ENCODE data around the gene PDGFRA.

DNA sequence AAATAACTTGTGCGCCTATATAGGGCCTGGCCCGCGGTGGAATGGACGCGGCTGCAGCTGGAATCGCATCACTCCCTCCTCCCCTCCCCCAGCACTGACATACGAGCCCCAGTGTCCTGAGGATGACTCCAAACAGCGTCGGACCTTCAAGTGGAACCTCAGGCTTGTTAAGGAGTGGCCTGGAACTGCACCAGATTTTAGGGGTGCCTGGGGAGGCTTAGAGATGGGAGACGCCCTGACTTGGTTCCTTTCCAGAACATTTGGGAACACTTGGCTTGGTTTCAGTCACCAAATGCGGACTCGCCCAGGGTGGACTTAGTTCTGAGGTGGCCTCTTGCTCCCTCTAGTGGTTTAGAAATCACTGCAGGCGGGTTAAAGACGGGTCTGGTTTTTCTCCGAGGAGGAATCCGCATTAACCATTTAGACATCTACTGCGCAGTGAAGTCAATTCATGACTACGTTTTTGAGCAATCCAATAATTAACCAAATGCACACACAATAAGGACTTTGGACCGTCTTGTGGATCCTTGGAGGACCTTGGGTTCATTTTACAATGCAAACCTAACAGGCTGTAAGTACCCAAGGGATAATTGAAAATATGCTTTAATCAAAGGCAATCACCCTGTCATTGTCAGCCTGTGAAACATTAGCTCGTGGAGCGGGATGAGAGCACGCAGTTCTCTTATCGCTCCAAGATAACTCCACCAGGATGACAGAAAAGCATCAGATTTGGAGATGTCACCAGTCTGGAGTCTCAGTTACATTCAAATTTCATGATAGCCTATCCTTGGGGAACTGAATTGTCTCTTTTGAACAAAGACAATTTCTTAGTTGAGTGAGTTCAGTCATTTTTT, 11.2 kb upstream of the PDGFRA start:
- TF ChIP-seq POLR2AphosphoS5 (IDR thresholded peaks at IDR 0.05; ENCODE audit: low read depth, low read length), result no peak
- no peak for TF ChIP-seq SIN3A (IDR thresholded peaks at IDR 0.05; ENCODE audit: borderline replicate concordance, insufficient read depth, low read length)
- TF ChIP-seq, protein P1, sequence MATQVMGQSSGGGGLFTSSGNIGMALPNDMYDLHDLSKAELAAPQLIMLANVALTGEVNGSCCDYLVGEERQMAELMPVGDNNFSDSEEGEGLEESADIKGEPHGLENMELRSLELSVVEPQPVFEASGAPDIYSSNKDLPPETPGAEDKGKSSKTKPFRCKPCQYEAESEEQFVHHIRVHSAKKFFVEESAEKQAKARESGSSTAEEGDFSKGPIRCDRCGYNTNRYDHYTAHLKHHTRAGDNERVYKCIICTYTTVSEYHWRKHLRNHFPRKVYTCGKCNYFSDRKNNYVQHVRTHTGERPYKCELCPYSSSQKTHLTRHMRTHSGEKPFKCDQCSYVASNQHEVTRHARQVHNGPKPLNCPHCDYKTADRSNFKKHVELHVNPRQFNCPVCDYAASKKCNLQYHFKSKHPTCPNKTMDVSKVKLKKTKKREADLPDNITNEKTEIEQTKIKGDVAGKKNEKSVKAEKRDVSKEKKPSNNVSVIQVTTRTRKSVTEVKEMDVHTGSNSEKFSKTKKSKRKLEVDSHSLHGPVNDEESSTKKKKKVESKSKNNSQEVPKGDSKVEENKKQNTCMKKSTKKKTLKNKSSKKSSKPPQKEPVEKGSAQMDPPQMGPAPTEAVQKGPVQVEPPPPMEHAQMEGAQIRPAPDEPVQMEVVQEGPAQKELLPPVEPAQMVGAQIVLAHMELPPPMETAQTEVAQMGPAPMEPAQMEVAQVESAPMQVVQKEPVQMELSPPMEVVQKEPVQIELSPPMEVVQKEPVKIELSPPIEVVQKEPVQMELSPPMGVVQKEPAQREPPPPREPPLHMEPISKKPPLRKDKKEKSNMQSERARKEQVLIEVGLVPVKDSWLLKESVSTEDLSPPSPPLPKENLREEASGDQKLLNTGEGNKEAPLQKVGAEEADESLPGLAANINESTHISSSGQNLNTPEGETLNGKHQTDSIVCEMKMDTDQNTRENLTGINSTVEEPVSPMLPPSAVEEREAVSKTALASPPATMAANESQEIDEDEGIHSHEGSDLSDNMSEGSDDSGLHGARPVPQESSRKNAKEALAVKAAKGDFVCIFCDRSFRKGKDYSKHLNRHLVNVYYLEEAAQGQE (IDR thresholded peaks at IDR 0.05; ENCODE audit: insufficient read depth in 1 of 2, low read depth in 2 of 2, low read length in 2 of 2), result no peak
- TF ChIP-seq TAF1 (IDR thresholded peaks at IDR 0.05; ENCODE audit: borderline replicate concordance, insufficient read depth, low read length), result no peak
- no peak for TF ChIP-seq FOXP2 (optimal IDR thresholded peaks at IDR 0.05; ENCODE audit: borderline replicate concordance, extremely low read depth, extremely low read length, insufficient read depth)

Measured in PFSK-1 (cell line).